Measurements from ENCODE around the gene TESMIN. TPM values are rescaled to one million over a fixed set of nuclear protein-coding genes. Genes with fewer than 3 reads are reported as not detected.

The TESMIN gene, protein sequence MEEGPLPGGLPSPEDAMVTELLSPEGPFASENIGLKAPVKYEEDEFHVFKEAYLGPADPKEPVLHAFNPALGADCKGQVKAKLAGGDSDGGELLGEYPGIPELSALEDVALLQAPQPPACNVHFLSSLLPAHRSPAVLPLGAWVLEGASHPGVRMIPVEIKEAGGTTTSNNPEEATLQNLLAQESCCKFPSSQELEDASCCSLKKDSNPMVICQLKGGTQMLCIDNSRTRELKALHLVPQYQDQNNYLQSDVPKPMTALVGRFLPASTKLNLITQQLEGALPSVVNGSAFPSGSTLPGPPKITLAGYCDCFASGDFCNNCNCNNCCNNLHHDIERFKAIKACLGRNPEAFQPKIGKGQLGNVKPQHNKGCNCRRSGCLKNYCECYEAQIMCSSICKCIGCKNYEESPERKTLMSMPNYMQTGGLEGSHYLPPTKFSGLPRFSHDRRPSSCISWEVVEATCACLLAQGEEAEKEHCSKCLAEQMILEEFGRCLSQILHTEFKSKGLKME
- 1.1 TPM in 2 replicates for total RNA-seq (2014; rRNA removed; shearing (Covaris generic))
- polyA plus RNA-seq (2015; cell fraction: cytosol; rRNA removed): 1.4 and 1.7 TPM in 2 replicates
- polyA plus RNA-seq (2015; cell fraction: nucleus; rRNA removed): 0.33 and 2.1 TPM in 2 replicates

DNA sequence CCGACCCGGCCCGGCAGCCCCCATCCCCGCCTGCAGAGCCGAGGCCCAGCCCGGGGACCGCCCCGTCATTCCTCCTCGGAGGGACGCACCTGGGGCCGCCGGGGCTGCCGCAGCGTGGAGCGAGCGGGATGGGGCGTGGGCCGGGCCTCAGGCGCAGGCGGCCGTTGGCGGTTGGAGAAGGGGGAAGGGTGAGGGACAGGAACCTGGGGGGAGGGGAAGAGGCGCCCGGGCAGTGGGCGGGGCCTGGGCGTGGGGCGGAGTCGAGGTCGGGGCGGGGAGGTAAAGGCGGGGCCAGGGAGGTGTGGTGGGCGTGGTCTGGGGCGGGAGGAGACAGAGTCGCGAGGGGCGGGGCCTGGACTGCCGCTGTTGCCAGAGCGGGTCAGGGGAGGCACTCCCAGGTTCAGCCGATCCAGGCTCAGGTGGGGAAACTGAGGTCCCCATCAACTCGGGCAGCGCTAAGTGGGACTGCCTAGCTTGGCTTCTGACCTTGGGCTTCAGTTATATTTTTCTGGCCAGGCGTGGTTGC, at the start of gene TESMIN:
TSS of gene TESMIN (minus strand) at position 190 of the 526 bp plus-strand sequence. CDS start 860 bp downstream, outside the sequence.
- in situ Hi-C loops (cut with HindIII; ENCODE audit: low pct_unique_long_range_greater_than_20kb, low sequenced_read_pairs): no loop called here
- peak; percentile 69 for DNase-seq (ENCODE audit: low read depth, low spot score)

- in situ Hi-C loops (cut with HindIII; ENCODE audit: low pct_unique_long_range_greater_than_20kb, low sequenced_read_pairs): no loop called here
- peak; percentile 84 for DNase-seq (ENCODE audit: low read depth, low spot score)
Measured at GRCh38 chr11:68798221-68798813, 47.0 kb upstream of the TESMIN start.

- DNase-seq (ENCODE audit: low read depth, low spot score): no peak
- in situ Hi-C loops (cut with HindIII; ENCODE audit: low pct_unique_long_range_greater_than_20kb, low sequenced_read_pairs): no loop called here
Measured at GRCh38 chr11:68796801-68797200, 45.5 kb upstream of the TESMIN start.

DNA sequence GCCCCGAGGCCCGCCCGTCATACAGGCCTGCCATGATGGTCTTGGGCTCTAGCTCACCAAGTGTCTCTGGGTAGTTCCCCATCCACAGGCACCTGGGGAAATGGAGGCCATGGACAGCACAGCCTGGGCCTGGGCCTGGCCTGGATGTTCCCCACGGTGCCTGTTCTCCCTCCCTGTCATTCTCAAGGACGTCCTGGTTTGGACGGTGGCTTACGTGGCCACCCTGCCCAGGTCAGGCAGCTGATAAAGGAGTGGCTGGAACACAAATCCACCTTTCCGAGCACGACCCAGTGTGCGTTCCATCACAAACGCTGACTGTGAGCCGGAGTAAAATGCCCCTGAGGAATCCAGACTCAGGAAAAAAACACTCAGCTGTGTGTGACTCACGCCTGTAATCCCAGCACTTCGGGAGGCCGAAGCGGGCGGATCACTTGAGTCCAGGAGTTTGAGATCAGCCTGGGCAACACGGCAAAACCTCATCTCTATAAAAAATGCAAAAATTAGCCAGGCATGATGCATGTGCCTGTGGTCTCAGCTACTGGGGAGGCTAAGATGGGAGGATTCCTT, 41.2 kb upstream of the TESMIN start:
- in situ Hi-C loops (cut with HindIII; ENCODE audit: low pct_unique_long_range_greater_than_20kb, low sequenced_read_pairs): no loop called here
- DNase-seq (ENCODE audit: low read depth, low spot score): no peak

- in situ Hi-C loops (cut with HindIII; ENCODE audit: low pct_unique_long_range_greater_than_20kb, low sequenced_read_pairs): no loop called here
Measured at GRCh38 chr11:68784653-68785052, 33.3 kb upstream of the TESMIN start.

GRCh38 chr11:68783216-68783821, 32.0 kb upstream of the TESMIN start:
- in situ Hi-C loops (cut with HindIII; ENCODE audit: low pct_unique_long_range_greater_than_20kb, low sequenced_read_pairs): no loop called here

More at GRCh38 chr11:68784653-68785052, 33.3 kb upstream of the TESMIN start:
- no peak for DNase-seq (ENCODE audit: low read depth, low spot score)

GRCh38 chr11:68782711-68783110, 31.4 kb upstream of the TESMIN start:
- no peak for DNase-seq (ENCODE audit: low read depth, low spot score)
- in situ Hi-C loops (cut with HindIII; ENCODE audit: low pct_unique_long_range_greater_than_20kb, low sequenced_read_pairs): no loop called here

More at GRCh38 chr11:68783216-68783821, 32.0 kb upstream of the TESMIN start:
- DNase-seq (ENCODE audit: low read depth, low spot score): no peak

DNA sequence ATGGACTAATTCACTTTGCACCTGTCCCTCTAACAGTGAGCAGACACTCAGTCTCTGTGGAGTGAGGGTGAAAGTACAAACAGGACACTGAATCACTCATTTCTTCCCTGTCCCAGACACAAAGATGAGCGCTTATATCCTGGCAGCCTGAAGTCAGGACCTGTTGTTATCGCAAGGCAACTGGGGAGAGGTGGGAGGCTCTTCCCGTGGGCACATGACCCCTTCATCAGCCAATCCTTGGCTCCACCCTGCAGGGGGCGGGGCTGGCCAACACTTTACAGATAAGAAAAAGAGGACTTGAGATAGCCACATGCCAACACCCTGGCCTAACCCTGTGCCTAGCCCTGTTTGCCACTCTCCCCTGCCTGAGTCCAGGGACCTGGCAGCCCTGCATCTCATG, 29.5 kb upstream of the TESMIN start:
- DNase-seq (ENCODE audit: low read depth, low spot score): no peak
- in situ Hi-C loops (cut with HindIII; ENCODE audit: low pct_unique_long_range_greater_than_20kb, low sequenced_read_pairs): no loop called here

DNA sequence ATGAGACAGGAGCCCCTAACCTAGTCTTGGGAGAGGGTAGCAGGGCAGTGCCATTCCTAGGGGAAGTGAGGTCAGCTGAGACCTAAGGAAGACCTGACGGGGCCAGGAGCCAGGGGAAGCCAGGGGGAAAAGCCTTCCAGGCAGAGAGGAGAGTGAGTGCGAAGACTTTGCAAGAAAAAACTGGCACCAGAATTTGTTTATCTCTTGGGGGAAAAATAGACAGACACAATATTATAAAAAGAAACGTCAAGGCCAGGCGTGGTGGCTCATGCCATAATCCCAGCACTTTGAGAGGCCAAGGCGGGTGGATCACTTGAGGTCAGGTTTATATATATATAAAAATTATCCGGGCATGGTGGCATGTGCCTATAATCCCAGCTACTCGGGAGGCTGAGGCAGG, 26.9 kb upstream of the TESMIN start:
- in situ Hi-C loops (cut with HindIII; ENCODE audit: low pct_unique_long_range_greater_than_20kb, low sequenced_read_pairs): no loop called here
- DNase-seq (ENCODE audit: low read depth, low spot score): no peak

DNA sequence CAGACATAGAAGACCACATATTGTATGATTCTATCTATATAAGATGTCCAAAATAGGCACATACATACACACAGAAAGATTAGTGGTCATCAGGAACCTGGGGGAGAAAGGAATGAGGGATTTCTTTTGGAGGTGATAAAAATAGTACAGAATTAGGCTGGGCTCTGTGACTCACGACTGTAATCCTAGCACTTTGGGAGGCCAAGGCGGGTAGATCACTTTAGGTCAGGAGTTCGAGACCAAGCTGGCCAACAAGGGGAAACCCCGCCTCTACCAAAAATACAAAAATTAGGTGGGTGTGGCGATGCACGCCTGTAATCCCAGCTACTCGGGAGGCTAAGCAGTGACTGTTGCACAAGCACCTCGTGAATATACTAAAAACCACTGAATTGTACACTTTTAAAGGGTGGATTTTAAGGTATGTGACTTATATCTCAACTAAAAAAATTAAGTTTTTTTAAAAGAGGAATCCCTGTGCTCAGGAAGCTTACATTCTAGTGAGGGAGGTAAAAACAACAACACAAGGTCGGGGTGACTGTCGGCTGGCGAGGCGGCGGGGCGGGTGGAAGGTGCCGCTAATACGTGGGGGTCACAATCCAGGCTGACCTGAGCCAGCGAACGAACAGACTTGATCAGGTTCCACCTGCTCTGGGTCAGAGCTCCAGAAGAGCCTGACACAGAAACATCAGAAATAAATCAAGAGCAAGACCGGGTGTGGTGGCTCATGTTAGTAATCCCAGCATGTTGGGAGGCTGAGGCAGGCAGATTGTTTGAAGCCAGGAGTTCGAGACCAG, 25.3 kb upstream of the TESMIN start:
- in situ Hi-C loops (cut with HindIII; ENCODE audit: low pct_unique_long_range_greater_than_20kb, low sequenced_read_pairs): no loop called here

DNA sequence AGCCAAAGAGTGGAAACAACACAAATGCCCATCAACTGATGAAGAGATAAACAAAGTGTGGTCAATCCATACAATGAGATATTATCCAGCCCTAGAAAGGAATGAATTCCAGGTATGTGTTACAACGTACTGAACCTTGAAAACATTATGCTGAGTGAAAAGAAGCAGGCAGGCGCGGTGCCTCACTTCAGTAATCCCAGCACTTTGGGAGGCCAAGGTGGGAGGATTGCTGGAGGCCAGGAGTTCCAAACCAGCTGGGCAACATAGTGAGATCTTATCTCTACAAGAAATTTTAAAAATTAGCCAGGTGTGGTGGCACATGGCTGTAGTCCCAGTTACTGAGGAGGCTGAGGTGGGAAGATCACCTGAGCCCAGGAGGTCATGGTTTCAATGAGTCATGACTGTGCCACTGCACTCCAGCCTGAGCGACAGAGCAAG, 24.6 kb upstream of the TESMIN start:
- in situ Hi-C loops (cut with HindIII; ENCODE audit: low pct_unique_long_range_greater_than_20kb, low sequenced_read_pairs): no loop called here

More for the DNA sequence above, 25.3 kb upstream of the TESMIN start:
- DNase-seq (ENCODE audit: low read depth, low spot score): no peak

DNA sequence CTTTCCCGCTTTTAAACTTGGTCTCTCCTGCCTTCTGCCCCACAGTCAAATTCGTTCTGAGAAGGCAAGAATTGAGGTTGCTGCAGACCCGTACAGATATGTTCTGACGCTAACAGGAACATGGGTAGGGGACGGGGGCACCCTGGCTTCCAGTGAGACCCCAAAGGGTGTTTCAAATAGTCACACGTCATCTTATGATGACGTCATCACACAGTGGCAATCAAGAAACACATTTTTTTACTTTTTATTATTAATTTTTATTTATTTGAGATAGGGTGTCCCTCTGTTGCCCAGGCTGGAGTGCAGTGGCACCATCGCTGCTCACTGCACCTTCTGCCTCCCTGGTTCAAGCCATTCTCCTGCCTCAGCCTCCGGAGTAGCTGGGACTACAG, 22.9 kb upstream of the TESMIN start:
- no peak for DNase-seq (ENCODE audit: low read depth, low spot score)
- in situ Hi-C loops (cut with HindIII; ENCODE audit: low pct_unique_long_range_greater_than_20kb, low sequenced_read_pairs): no loop called here

More for the DNA sequence above, 24.6 kb upstream of the TESMIN start:
- DNase-seq (ENCODE audit: low read depth, low spot score): no peak

GRCh38 chr11:68773521-68774193, 22.3 kb upstream of the TESMIN start:
- DNase-seq (ENCODE audit: low read depth, low spot score): no peak
- in situ Hi-C loops (cut with HindIII; ENCODE audit: low pct_unique_long_range_greater_than_20kb, low sequenced_read_pairs): no loop called here

DNA sequence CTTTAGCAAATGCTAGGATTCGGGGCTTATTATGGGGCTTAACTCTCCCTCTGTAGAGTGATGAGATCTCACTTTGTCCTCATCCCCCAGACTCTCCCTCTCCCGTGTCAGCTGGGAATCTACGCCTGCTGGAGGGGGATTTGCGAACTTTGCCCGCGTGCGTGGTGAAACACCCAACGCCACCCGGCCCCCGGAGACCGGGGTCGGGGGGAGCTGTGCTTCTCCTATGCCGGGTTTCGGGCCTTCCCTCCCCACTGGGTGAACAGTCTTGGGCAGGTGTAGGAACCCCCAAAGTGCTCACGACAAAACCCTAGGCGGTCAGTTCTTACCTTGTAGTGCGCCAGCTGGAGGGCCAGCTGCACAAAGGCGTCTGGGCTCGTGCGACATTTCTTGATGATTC, 21.6 kb upstream of the TESMIN start:
- DNase-seq (ENCODE audit: low read depth, low spot score): no peak
- in situ Hi-C loops (cut with HindIII; ENCODE audit: low pct_unique_long_range_greater_than_20kb, low sequenced_read_pairs): no loop called here

- DNase-seq (ENCODE audit: low read depth, low spot score): no peak
- in situ Hi-C loops (cut with HindIII; ENCODE audit: low pct_unique_long_range_greater_than_20kb, low sequenced_read_pairs): no loop called here
Measured at GRCh38 chr11:68770781-68771180, 19.5 kb upstream of the TESMIN start.

DNA sequence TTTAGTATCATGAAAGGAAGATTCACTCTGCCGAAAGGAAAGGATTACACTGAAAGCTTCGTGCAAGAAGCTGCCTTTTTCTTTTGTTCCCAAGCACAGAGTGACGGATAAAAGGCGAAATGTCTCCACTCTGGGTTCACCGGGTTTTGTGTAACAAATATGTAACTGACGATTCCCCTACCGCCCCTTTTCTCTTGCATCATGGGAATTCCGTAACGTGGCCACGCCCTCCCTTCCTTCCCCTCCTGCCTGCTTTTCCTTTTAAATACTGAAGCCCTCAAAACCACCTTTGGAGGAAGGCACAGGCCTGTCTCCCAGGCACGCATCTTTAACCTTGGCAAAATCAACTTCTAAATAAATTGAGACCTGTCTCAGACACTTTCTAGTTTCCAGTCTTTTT, 16.4 kb upstream of the TESMIN start:
- in situ Hi-C loops (cut with HindIII; ENCODE audit: low pct_unique_long_range_greater_than_20kb, low sequenced_read_pairs): no loop called here
- DNase-seq (ENCODE audit: low read depth, low spot score): no peak

Measured in SK-MEL-5 (cell line).